ENCODE results near the gene AGPAT1.

- TF ChIP-seq CTCF (optimal IDR thresholded peaks at IDR 0.05 in 1 of 3, IDR thresholded peaks at IDR 0.05 in 1 of 3, conservative IDR thresholded peaks at IDR 0.05 in 1 of 3; ENCODE audit: extremely low read depth in 1 of 3, insufficient read depth in 2 of 3, low read length in 3 of 3) (no peak), EZH2 (IDR thresholded peaks at IDR 0.05; ENCODE audit: low read length) (no peak)
These were observed 22.9 kb downstream of the AGPAT1 start for GRCh38 chr6:32152769-32153563.

Data from keratinocyte (primary cell).